ENCODE data around the gene EFCAB6.

- TF ChIP-seq, protein P1, sequence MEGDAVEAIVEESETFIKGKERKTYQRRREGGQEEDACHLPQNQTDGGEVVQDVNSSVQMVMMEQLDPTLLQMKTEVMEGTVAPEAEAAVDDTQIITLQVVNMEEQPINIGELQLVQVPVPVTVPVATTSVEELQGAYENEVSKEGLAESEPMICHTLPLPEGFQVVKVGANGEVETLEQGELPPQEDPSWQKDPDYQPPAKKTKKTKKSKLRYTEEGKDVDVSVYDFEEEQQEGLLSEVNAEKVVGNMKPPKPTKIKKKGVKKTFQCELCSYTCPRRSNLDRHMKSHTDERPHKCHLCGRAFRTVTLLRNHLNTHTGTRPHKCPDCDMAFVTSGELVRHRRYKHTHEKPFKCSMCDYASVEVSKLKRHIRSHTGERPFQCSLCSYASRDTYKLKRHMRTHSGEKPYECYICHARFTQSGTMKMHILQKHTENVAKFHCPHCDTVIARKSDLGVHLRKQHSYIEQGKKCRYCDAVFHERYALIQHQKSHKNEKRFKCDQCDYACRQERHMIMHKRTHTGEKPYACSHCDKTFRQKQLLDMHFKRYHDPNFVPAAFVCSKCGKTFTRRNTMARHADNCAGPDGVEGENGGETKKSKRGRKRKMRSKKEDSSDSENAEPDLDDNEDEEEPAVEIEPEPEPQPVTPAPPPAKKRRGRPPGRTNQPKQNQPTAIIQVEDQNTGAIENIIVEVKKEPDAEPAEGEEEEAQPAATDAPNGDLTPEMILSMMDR (IDR thresholded peaks at IDR 0.05), result no peak
- TF ChIP-seq GATA3 (IDR thresholded peaks at IDR 0.05; ENCODE audit: borderline replicate concordance) (no peak), ZNF302 (CRISPR knock-in tag; IDR thresholded peaks at IDR 0.05) (no peak)
These were observed 21.5 kb upstream of the EFCAB6 start for GRCh38 chr22:43833286-43834240.
